Cardiac muscle cell (in vitro differentiated cells and primary cell): ENCODE data around the gene IL17REL. TPM values are rescaled to one million over a fixed set of nuclear protein-coding genes. Genes with fewer than 3 reads are reported as not detected.

ENCODE experiments used
- DNase-seq, 2 donors: peaks; one replicate each; pipeline versions ENCODE4 v3.0.0 to v3.0.0-alpha.2; 2010 to 2017; ENCODE audit warnings: low read depth in 1 of 2, low spot score in 1 of 2
- H3K27ac ChIP-seq: fragments of 200-600 bp; sonication (generic); 2 replicates; pipeline ENCODE4 v1.5.1; 2016
- H3K27me3 ChIP-seq: fragments of 200-600 bp; sonication (generic); 2 replicates; pipeline ENCODE4 v1.6.0; 2016; ENCODE audit warnings: control low read depth
- H3K36me3 ChIP-seq: fragments of 200-600 bp; sonication (generic); 2 replicates; pipeline ENCODE4 v1.5.1; 2016; ENCODE audit warnings: control low read depth
- H3K4me1 ChIP-seq: fragments of 200-600 bp; sonication (generic); 2 replicates; pipeline ENCODE4 v1.8.1; 2017; ENCODE audit warnings: low read depth, mild to moderate bottlenecking, mixed run types
- H3K4me3 ChIP-seq: fragments of 200-600 bp; sonication (generic); 2 replicates; pipeline ENCODE4 v1.5.1; 2016; ENCODE audit warnings: mild to moderate bottlenecking
- H3K9me3 ChIP-seq: fragments of 200-600 bp; sonication (generic); 2 replicates; pipeline ENCODE4 v1.5.1; 2017; ENCODE audit warnings: low read depth, mild to moderate bottlenecking, control low read depth
- polyA plus RNA-seq: library from polyadenylated mRNA; unstranded; fragments of >200 nt; fragmentation: Nextera tagmentation; extraction: Ambion mirVana; gene quantifications from 2 replicates; pipeline ENCODE4 v1.2.1, GENCODE V29; 2016
- total RNA-seq: library from RNA; depleted of rRNA; stranded (reverse); fragments of >200 nt; gene quantifications from 2 replicates; pipeline ENCODE4 v1.2.3, GENCODE V29; 2016
- TF ChIP-seq, protein P1 (sequence below): IDR thresholded peaks from 2 replicates; pipeline ENCODE4 v1.5.1; 2012; ENCODE audit warnings: low read depth, mild to moderate bottlenecking, low read length

IL17REL gene
- total and polyA plus RNA-seq, 2 experiments from 2014 or later: 1.8 TPM; not detected in 1

DNA sequence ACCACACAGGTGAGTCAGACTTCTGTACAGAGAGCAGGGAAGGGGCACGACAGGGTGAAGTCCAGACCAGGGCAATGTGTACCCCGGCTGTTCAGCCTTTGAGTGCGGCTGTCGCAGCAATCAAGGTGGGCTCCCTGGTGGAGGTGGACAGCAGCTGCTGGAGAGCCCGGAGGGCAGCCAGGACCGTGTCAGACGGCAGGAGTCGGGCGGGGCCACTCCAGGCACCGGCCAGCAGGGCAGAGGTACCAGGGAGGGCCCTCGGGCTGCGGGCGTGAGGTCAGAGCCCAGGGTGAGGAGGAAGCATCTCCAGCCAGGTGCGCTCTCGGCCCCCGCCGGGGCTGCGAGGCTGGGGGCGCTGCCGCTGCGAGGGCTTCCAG, 52.8 kb downstream of the IL17REL start:
- peak overlapping the region; percentile 99 for H3K27ac ChIP-seq
- peaks cover 11% of the 10 kb centered on the region for H3K36me3 ChIP-seq
- peak overlapping the region; percentile 93 for H3K4me3 ChIP-seq
- H3K27me3 ChIP-seq: no peaks in the 10 kb centered on the region
- H3K4me1 ChIP-seq: peaks cover 6% of the 10 kb centered on the region
- TF ChIP-seq, protein P1, sequence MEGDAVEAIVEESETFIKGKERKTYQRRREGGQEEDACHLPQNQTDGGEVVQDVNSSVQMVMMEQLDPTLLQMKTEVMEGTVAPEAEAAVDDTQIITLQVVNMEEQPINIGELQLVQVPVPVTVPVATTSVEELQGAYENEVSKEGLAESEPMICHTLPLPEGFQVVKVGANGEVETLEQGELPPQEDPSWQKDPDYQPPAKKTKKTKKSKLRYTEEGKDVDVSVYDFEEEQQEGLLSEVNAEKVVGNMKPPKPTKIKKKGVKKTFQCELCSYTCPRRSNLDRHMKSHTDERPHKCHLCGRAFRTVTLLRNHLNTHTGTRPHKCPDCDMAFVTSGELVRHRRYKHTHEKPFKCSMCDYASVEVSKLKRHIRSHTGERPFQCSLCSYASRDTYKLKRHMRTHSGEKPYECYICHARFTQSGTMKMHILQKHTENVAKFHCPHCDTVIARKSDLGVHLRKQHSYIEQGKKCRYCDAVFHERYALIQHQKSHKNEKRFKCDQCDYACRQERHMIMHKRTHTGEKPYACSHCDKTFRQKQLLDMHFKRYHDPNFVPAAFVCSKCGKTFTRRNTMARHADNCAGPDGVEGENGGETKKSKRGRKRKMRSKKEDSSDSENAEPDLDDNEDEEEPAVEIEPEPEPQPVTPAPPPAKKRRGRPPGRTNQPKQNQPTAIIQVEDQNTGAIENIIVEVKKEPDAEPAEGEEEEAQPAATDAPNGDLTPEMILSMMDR: no peak
- peak in 1 of 2 donors; percentile 30 for DNase-seq
- H3K9me3 ChIP-seq: no peaks in the 10 kb centered on the region

DNA sequence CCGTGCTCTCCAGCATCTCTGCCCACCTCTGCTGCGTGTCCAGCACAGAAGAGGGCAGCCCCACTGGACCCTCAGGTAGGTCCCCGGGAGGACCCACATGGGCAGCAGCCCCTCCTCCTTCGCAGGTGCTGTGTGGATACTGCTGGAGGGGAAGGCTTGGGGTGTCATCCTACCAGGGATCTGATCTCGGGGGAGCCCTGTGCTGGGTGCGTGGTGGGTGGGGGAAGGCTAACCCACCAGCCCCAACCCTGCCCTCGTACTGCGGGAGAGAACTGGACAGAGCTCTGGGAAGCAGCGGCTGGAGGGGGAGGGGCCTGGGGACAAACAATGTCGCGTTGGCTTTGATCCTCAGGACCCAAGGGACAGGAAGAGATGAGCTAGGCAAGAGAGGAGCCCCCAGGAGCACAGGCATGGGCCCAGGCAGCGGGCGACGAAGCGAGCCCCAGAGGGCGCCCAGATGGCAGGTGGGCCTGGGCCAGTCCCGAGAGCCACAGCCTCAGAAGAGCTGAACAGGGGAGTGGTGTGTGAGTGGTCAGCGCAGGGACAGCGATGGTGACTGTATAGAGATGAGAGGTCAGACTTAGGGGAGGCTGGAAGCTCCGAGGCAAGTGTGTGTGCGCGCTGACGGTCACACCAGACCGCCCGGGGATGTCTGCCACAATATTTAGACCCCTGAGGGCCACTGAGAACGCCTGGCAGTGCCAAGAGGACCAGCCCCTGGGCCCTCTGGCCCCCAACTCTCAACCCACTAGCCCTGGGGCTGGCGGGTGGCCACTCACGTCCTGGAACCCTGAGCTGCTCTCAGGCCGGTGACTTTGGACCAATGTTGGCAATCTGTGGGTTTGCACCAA, 53.4 kb downstream of the IL17REL start:
- Histone ChIP-seq H3K4me1 (peaks cover 6% of the 10 kb centered on the region), H3K36me3 (peaks cover 11% of the 10 kb centered on the region), H3K9me3 (no peaks in the 10 kb centered on the region), H3K27ac (no peak overlapping the region), H3K27me3 (no peaks in the 10 kb centered on the region), H3K4me3 (peak overlapping the region; percentile 93)
- no peak for DNase-seq
- TF ChIP-seq, protein P1: no peak

DNA sequence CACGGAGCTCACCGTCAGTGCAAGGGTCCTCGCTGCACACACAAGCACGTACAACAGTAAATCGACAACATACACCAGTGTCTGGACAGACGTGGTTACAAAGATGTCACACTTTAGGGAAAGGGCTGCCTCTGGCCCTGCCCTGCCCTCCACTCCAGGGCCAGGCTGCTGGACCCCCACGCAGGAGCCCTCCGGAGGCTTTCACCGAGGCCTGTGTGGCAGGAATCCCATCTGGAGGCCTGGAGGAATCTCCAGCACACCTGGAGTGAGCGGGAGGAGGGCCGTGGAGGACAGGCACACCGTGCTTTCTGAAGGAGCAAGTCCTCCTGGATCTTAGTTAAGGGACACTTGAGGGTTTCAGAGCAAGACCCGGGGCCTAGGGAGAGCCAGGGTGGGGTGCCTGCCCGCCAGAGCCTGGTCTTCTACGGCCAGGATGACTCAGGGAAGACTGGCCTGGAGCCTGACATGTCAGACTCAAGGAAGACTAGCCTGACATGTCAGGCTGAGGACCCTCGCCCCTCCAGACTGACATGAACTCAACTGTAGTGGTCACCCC, 54.1 kb downstream of the IL17REL start:
- no peak for DNase-seq
- no peaks in the 10 kb centered on the region for H3K9me3 ChIP-seq
- TF ChIP-seq, protein P1: no peak
- no peaks in the 10 kb centered on the region for H3K27me3 ChIP-seq
- peaks cover 7% of the 10 kb centered on the region for H3K36me3 ChIP-seq
- H3K4me1 ChIP-seq: peaks cover 6% of the 10 kb centered on the region
- H3K27ac ChIP-seq: no peak overlapping the region
- no peak overlapping the region for H3K4me3 ChIP-seq

DNA sequence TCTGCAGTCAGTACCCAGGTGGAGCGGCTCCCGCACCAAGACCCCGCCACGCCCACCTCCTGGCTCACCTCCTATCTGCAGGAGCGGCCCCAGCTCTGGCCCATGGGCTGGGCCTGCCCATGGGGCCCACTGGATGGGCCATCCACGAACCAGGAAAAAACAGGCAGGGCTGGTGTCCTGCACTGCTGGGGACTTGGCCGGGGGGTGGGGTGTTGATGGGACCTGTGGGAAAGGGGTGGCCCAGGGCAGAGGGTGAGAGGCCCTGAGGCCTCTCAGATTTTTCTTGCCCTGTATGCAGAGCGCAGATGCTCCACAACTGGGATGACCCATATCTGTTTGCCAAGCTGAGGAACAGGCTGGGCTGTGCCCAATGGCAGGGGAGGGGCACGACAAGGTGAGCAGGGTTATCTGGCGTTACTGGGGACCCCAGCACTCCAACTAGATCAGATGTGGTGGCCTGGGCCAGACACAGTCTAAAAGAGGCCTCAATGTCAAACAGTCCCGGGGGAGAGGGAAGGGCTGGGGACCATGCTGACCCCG, 54.7 kb downstream of the IL17REL start:
- Histone ChIP-seq H3K4me3 (no peak overlapping the region), H3K9me3 (no peaks in the 10 kb centered on the region), H3K27me3 (no peaks in the 10 kb centered on the region), H3K36me3 (peaks cover 2% of the 10 kb centered on the region), H3K4me1 (peaks cover 6% of the 10 kb centered on the region), H3K27ac (no peak overlapping the region)
- DNase-seq: no peak
- TF ChIP-seq, protein P1: no peak

DNA sequence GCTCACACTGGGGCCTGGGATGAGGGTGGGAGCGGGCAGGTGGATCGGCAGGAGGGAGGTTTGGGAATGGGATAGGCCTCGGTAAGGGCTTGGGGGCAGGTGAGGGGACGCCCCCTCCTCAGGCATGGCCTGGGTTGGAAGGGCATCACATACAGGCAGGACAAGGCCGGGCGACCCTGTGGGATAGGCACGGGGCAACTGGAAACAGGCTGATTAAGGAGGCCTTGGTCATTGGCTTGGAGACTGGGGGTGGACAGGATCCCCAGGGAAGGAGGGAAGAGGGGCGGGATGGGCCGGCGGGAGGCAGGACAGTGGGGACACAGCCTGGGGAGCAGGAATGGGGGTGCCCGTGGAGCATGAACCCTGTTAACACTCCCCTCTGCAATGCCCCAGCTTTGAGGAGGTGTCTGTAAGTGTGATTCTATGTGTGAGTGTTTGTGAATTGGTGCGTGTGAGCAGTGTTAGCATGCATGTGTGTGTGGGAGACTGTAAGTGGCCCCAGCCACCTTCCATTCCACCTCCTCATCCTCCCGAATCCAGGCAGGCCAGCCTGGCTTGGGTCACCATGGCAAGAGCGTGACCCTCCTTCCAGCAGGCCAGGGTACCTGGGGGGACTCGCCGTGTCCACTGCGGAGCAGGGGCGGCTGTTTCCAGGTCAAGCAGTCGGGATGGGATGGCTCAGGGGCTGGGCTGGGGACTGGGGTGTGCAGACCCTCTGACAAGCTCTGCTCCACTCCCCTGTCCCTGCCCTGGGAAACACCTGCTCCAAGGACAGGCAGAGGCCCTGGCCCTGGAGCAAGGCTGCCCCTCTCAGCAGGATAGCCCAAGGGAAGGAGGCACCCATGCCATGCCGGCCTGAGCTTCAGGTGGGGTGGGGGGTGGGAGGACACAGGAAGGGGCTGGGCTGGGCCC, 55.4 kb downstream of the IL17REL start:
- Histone ChIP-seq H3K9me3 (no peaks in the 10 kb centered on the region), H3K27ac (no peak overlapping the region), H3K4me3 (no peak overlapping the region), H3K36me3 (no peaks in the 10 kb centered on the region), H3K4me1 (peaks cover 12% of the 10 kb centered on the region), H3K27me3 (no peaks in the 10 kb centered on the region)
- DNase-seq: no peak
- TF ChIP-seq, protein P1: no peak
